Measurements from ENCODE around the gene TMEM131L. TPM values are rescaled to one million over a fixed set of nuclear protein-coding genes. Genes with fewer than 3 reads are reported as not detected.
A peak's percentile ranks its signal among the peaks of the same experiment; 100 is the strongest.
"Not testable (repeated sequence)": the region's sequence is repeated elsewhere in the genome, so short reads cannot be mapped to it uniquely, and the experiment has no call there.

Gene TMEM131L, protein sequence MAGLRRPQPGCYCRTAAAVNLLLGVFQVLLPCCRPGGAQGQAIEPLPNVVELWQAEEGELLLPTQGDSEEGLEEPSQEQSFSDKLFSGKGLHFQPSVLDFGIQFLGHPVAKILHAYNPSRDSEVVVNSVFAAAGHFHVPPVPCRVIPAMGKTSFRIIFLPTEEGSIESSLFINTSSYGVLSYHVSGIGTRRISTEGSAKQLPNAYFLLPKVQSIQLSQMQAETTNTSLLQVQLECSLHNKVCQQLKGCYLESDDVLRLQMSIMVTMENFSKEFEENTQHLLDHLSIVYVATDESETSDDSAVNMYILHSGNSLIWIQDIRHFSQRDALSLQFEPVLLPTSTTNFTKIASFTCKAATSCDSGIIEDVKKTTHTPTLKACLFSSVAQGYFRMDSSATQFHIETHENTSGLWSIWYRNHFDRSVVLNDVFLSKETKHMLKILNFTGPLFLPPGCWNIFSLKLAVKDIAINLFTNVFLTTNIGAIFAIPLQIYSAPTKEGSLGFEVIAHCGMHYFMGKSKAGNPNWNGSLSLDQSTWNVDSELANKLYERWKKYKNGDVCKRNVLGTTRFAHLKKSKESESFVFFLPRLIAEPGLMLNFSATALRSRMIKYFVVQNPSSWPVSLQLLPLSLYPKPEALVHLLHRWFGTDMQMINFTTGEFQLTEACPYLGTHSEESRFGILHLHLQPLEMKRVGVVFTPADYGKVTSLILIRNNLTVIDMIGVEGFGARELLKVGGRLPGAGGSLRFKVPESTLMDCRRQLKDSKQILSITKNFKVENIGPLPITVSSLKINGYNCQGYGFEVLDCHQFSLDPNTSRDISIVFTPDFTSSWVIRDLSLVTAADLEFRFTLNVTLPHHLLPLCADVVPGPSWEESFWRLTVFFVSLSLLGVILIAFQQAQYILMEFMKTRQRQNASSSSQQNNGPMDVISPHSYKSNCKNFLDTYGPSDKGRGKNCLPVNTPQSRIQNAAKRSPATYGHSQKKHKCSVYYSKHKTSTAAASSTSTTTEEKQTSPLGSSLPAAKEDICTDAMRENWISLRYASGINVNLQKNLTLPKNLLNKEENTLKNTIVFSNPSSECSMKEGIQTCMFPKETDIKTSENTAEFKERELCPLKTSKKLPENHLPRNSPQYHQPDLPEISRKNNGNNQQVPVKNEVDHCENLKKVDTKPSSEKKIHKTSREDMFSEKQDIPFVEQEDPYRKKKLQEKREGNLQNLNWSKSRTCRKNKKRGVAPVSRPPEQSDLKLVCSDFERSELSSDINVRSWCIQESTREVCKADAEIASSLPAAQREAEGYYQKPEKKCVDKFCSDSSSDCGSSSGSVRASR (N-terminal part only)
- 4.5 and 13.5 TPM in 2 replicates for total RNA-seq (2014; rRNA removed; shearing (Covaris generic))

DNA sequence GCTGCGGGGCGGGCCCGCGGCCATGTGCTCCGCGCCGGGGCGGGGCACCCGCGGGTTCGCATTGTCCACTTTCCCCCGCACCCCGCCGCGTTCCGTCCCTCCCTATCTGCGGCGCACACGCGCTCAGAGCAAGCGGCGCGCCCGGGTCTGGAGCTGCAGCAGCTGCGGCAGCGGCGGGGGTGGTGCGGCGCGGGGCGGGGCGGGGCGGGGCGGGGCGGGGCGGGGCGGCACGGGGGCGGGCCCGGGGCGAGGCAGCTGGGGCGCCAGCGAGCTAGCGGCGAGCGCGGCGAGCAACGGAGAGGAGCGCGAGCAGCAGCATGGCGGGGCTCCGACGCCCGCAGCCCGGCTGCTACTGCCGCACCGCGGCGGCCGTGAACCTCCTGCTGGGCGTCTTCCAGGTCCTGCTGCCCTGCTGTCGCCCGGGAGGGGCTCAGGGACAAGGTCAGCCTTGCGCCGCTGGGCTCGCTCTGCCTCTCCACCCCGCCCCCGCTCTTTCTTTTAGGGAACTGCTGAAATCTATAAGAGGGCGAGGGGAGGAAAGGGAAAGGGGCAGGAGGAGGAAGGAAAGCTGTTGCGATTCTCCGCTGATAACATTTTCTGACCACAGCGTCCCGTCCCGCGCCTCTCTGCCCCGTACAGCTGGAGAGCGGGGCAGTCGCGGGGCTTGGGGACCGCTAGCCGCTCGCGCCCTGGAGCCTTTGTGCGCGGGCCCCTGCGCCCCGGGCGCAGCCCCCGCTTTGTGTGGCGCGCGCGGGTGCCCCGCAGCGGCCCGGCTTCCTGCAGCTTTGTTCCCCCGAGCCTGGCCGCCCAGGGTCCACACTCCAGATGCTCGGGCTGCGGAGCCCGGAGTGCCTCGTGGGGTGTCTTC is at the start of gene TMEM131L:
TMEM131L (plus strand) TSS at position 280 of the 868 bp plus-strand sequence; CDS start at position 318, 38 bp downstream.
- in situ Hi-C loops (cut with HindIII; ENCODE audit: low sequenced_read_pairs), result no loop called here
- DNase-seq (ENCODE audit: low spot score), result peak; percentile 14

DNA sequence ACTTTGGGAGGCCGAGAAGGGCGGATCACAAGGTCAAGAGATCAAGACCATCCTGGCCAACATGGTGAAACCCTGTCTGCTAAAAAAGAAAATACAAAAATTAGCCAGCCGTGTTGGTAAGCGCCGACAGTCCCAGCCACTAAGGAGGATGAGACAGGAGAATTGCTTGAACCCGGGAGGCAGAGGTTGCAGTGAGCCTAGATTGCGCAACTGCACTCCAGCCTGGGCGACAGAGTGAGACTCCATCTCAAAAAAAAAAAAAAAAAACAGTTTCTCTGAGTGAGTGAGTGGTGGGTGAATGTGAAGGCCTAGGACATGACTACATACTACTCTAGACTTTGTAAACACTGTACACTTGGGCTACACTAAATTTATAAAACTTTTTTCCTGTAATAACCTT is 49.7 kb upstream of the TMEM131L start:
- in situ Hi-C loops (cut with HindIII; ENCODE audit: low sequenced_read_pairs); DNase-seq (ENCODE audit: low spot score): not testable (repeated sequence)

DNA sequence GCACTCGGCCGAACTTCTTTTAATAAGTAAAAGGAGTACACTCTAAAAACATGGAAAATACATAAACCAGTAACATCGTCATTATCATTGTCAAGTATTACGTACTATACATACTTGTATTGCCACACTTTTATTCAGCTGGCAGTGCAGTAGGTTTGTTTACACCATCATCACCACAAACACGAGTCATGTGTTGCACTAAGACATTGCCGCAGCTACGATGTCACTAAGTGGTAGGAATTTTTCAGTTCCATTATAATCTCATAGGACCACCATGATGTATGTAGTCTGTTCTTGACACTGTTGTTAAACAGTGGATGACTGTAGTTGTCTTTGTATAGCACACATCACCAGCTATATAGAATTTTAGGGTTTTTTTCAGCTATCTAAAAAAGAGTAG is 48.0 kb upstream of the TMEM131L start:
- in situ Hi-C loops (cut with HindIII; ENCODE audit: low sequenced_read_pairs), result no loop called here
- no peak for DNase-seq (ENCODE audit: low spot score)

DNA sequence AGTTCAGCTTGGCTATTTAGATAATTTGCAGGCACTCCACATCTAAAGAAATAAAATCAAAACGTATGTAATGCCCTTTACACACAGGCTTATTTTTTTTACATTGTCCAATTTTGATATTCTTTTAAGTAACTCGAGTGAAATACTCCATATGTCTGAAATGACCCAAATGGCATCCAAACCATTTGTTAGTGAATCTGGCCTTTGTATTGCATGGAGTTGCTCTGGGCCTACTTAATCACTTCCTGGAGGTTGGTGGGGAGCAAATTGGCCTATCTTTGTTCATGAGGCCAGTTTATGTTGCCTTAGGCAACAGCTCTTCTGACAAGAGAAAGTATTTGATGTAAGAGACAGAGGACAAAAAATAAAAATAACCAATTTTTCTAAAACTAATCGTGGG is 47.6 kb upstream of the TMEM131L start:
- no peak for DNase-seq (ENCODE audit: low spot score)
- in situ Hi-C loops (cut with HindIII; ENCODE audit: low sequenced_read_pairs), result no loop called here

DNA sequence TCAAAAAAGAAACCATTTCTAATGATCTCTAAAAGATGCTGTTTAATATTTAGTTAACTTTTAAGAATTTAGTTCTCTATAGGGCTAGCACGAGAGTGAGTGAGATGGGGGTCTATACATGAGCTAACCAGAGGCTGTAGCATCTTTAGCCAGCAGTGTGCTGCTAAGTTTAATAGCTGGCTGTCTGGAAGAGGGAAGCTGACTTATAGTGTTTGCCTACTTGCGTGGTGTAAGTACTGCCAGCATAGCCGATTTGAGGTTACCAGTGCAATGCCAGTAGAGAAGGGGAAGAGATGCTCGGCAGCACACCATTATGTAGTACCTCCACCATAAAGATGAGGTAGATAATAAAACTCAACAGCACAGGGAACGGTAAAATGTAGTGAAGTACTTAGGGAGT is 47.1 kb upstream of the TMEM131L start:
- DNase-seq (ENCODE audit: low spot score), result no peak
- in situ Hi-C loops (cut with HindIII; ENCODE audit: low sequenced_read_pairs), result no loop called here

DNA sequence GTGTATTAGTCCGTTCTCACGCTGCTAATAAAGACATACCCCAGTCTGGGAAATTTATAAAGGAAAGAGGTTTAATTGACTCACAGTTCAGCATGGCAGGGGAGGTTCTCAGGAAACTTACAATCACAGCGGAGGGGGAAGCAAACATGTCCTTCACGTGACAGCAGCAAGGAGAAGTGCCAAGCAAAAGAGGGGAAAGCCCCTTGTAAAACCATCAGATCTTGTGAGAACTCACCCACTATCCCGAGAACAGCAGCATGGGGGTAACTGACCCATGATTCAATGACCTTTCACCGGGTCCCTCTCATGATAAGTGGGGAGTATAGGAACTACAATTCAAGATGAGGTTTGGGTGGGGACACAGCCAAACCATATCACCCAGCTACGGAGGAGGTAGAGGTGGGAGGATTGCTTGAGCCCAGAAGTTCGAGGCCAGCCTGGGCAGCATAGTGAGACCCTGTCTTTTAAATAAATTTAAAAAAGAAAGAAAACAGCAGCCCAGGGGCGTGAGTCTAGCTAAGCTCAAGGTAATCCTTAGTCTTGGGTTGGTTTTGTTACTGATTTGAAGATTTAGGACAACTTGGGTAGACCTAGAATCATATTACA is 46.4 kb upstream of the TMEM131L start:
- in situ Hi-C loops (cut with HindIII; ENCODE audit: low sequenced_read_pairs), result no loop called here
- DNase-seq (ENCODE audit: low spot score), result no peak

DNA sequence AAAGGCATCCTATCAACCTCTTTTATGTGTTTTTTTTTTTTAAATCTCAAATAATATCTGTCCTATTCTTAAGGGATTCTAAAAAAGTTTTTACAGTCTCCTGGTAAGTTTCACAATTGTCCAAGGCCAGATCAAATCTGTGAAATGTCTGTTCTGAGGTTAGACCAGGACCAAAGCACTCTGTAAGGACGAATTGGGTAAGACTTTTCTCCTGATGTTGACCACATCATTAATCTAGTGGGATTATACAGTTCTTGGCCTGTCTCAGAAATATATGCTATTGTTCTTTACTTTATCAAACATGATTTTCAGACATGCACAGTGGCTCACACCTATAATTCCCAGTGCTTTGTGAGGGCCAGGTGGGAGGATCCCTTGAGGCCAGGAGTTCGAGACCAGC is 45.8 kb upstream of the TMEM131L start:
- DNase-seq (ENCODE audit: low spot score), result no peak
- in situ Hi-C loops (cut with HindIII; ENCODE audit: low sequenced_read_pairs), result no loop called here

DNA sequence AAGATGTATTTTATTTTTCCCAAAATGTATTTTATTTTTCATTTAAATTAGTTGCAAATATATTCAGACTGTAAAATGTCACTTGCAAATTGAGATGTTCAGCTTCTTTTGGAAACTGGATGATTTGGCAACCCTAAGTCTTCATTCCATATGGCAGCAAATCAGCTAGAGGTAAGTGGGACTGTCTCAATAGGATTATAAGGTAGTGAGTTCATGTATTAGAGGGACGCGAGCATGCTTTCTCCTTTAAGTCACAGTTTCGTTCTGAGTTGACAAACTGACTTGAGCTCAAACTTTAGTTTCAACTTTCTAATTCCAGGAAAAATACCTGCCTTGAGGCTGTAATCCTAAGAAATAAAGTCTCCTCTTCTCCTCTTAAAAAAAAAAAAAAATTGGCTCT is 44.2 kb upstream of the TMEM131L start:
- DNase-seq (ENCODE audit: low spot score), result no peak
- in situ Hi-C loops (cut with HindIII; ENCODE audit: low sequenced_read_pairs), result no loop called here

DNA sequence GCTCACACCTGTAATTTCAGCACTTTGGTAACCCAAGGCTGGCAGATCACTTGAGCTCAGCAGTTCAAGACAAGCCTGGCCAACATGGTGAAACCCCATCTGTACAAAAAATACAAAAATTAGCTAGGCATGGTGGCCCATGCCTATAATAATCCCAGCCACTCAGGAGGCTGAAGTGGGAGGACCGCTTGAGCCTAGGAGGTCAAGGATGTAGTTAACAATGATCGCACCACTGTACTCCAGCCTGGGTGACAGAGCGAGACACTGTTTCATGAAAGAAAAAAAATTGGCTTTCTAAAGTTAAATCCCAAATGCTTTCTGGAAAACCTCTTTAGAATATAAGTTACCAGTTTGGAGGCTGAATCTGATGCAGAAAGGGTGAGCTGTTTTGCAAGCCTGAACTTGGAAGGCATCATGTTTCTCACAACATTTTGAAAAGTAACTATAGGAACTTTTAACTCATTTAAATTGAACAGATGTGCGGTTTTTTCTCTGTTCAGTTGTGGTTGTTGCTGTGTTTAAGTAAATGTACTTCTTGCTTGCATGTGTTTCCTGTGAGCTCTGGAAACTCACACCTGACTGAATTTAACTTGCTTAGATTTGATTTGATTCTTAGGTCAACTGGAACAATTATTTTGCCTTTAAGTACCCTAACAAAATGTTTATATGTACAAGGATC is 39.8 kb upstream of the TMEM131L start:
- in situ Hi-C loops (cut with HindIII; ENCODE audit: low sequenced_read_pairs), result no loop called here

DNA sequence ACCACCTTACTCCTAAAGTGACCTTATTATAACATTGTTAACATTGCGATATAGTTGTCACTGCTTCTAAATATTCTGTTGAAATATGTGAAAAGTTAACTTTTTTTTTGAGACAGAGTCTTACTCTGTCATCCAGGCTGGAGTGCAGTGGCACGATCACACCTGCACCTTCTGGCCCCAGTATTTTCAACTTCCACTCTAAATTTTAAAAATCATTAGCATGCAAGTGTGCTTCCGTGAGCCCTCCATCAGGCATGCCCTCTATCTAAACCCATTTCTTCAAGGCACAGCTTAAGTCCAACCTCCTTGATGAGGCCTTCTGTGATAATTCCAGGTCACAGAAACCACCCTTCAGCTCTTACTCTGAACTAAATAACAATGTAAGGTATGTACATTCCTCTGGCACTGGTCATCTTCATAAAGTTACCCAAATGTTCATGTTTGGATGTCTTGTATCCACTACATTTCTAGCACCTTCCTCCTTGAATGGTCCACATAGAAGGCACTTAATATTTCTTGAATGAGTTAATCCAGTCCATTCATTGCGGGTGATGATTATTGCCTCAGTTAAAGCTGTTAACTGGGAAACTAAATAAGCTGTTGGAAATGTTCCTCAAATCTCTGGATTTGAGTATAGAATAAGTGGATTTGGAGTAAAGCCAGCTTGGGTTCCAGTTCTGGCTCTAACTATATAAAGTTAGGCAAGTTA is 38.6 kb upstream of the TMEM131L start:
- no peak for DNase-seq (ENCODE audit: low spot score)
- in situ Hi-C loops (cut with HindIII; ENCODE audit: low sequenced_read_pairs), result no loop called here

More for the DNA sequence above, 39.8 kb upstream of the TMEM131L start:
- no peak for DNase-seq (ENCODE audit: low spot score)

DNA sequence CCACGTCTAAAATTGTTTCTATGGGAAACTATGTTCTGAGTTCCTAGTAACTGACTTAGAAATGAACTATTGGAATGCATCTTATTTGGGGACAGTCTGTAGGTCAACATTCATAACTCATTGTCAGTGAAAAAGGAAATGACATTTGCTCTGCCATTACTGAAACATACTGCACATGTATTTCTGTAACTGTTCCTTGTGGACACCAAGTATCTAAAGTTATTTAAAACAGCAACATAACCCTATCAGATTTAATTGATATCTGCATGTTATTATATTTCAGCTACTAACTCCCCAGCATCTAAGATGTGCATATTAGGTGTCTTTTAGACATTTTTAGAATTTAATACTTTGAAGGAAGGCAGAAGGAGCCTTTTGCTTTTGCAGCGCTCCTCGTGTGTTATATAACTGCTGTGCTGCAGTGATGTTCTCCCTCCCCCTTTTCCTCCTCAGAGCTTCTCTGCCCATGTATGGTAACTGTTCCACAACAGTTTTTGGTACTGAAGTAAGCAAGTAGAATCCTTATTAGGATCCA is 37.2 kb upstream of the TMEM131L start:
- DNase-seq (ENCODE audit: low spot score), result no peak
- in situ Hi-C loops (cut with HindIII; ENCODE audit: low sequenced_read_pairs), result no loop called here

DNA sequence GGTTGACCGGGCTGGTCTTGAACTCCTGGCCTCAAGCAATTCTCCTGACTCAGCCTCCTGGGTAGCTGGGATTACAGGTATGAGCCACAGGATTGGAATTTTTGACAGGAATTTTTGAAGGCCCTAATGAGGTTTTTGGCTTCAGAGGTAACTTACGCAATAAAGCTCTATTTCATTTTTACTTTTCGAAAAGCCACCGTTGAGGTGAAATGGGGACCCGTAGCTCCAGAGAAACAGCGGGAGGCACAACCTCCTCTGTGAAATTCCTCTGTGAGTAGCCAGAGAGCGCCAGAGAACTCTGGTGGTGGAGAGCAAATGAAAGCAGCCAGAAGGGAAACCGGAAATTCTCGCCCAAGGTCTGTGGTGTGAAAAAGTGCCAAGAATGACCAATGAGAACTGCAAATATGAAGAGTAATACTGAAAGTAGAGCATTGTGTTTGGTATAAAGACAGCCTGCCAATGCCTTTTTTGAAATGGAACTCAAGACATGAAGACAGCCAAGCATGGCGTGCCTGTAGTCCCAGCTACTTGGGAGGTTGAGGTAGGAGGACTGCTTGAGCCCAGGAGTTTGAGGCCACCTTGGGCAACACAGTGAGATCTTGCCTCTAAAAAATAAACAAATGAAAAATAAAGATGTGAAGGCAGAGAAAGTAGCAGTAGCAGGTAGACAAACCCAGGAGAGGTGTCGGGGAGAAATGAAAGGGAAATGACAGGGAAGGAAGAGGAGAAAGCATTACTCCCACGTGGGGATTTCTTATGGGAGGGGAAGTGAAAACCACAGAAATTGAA is 33.0 kb upstream of the TMEM131L start:
- in situ Hi-C loops (cut with HindIII; ENCODE audit: low sequenced_read_pairs), result no loop called here
- DNase-seq (ENCODE audit: low spot score), result peak; percentile 6

DNA sequence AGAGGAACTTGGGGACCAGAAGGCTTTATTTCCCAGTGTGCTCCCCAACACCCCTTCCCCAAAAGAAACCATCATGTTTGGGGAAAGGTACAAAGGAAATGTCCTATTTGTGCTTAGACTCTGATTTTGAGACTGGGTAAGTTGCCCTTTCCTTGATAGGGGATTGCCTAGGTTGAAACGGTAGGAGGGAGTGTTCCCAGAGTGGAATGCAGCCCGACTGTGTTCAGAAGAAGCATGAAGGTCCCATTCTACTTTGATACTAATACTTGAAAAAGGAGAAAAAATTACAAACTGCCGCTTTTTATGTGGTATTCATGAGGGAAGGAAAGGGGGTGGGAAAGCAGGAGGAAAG is 32.4 kb upstream of the TMEM131L start:
- DNase-seq (ENCODE audit: low spot score), result no peak
- in situ Hi-C loops (cut with HindIII; ENCODE audit: low sequenced_read_pairs), result no loop called here

DNA sequence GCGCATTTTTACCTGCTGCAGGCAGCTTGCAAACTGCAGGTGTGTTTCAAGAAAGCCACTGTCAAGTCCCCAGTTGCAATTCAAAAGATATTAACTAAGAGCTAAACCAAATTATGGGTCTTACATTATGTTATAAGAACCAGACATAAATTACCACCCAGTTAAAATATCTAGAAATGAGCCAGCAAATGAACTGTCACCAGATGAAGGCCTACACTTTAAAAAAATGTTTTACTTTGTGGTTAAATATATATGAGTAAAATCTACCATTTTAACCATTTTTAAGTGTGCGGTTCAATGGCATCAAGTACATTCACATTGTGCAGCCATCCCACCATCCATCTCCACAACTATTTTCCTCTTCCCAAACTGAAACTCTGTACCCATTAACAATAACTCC is 32.0 kb upstream of the TMEM131L start:
- DNase-seq (ENCODE audit: low spot score), result no peak

DNA sequence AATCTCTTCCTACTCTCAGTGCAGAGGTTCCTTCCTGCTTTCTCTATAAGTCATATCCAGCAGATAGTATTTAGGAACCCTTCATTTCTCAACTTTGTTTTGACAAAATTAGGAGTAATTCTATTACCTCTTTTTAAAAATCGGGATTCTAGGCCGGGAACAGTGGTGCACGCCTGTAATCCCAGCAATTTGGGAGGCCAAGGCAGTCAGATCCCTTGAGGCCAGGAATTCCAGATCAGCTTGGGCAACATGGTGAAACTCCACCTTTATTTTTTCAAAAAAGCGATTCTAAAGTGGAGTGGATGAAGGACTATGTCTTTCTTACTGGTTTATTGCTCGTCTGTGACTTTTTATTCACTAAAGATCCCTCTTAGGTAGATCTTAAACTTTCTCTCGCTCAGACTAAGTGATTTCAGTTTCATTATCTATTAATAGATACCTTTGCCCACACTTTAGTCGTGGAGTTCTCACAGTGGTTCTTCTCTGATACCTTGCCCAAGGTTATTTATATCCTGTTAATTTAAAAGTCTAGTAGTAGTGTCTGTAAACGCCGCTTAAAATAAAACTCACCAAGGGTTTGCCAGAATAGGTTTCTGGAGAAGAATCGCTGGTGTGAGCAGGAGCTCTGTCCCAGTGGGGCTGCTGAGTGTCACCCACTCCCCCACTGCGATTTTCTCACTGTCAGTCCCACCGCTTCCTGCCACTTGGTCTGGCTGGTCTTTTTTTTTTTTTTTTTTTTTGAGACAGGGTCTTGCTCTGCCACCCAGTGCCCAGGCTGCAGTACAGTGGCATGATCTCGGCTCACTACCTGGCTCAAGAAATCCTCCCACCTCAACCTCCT is 27.0 kb upstream of the TMEM131L start:
- DNase-seq (ENCODE audit: low spot score), result no peak
- in situ Hi-C loops (cut with HindIII; ENCODE audit: low sequenced_read_pairs), result no loop called here

More for the DNA sequence above, 32.0 kb upstream of the TMEM131L start:
- in situ Hi-C loops (cut with HindIII; ENCODE audit: low sequenced_read_pairs), result no loop called here
